Central memory CD4-positive, alpha-beta T cell (primary cell): ENCODE results near the gene FGR.

ENCODE experiments used
- DNase-seq: peaks from one replicate; pipeline ENCODE4 v3.0.0; 2022

Gene FGR

DNA sequence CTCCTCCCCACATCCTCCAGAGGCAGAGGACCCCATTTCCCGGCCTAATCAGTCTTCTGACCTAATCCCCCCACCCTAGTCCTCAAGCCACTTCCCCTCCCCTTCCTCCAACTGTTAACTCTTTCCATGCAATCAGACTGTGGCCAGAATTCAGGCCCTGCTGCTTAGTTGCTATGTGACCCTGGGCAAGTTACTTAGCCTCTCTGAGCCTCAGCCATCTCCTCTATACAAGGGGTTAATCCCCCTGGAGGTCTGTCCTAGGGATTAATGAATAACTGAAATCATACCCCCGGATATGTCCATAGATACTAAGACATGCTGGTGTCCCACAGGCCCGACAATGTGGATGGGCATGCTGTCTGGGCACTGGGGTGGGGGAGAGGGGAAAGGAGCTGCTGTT, 49.3 kb downstream of the FGR start:
- DNase-seq, result no peak

DNA sequence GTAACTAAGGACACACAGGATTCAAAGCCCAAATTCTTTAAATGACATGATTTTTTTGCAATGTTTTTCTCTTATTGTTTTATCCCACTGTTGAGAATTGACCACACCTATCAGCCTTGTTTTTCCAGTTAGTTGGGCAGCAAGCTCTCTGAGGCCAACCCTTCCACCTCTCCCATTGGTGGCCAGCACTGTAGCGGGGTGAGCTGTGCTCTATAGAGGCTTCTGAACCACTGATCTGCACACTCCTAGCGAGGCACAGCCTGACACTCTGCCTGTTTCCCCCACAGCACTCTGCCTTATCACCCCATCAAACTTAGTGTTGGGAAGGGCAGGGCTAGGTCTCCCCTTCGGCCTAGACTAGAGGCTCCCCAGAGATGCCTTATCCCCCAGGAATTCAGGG, 50.5 kb downstream of the FGR start:
- DNase-seq, result no peak

DNA sequence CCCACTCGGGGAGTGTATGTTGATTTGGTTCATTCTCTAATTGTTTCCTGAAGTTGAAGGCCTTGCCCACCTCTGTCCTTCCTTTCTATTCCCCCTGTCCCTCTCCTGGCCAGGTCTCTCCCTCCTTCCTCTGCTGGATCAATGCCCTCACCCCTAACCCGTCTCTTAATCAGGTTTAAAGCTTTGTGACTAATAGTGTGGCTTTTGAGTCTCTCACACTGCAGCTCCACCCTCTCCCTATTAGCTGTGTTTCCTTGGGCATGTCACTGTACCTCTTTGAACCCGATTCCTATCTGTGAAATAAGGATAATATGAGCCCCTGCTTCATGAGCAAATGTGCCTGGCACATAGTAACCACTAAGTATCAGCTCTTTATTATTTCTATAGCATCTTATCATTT, 51.5 kb downstream of the FGR start:
- no peak for DNase-seq

DNA sequence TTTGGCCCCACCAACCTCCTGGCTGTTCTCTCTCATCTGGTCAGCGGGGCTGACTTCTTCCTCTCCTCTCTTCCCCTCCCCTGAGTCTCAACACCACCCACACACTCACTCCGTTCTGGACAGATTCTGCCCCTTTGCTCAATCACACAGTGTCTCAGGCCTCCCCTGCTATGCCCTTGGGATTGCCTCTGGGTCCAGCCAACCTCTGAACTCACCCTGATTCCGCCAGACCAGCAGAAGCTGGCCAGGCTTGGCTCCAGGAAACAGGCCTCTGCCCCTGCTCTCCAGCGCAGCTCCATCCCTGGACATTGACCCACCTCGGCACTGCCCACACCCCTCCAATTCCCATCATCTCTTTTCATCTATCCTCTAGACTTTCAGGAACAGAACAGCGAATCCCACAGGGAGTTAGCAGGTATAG, 53.2 kb downstream of the FGR start:
- DNase-seq, result no peak

DNA sequence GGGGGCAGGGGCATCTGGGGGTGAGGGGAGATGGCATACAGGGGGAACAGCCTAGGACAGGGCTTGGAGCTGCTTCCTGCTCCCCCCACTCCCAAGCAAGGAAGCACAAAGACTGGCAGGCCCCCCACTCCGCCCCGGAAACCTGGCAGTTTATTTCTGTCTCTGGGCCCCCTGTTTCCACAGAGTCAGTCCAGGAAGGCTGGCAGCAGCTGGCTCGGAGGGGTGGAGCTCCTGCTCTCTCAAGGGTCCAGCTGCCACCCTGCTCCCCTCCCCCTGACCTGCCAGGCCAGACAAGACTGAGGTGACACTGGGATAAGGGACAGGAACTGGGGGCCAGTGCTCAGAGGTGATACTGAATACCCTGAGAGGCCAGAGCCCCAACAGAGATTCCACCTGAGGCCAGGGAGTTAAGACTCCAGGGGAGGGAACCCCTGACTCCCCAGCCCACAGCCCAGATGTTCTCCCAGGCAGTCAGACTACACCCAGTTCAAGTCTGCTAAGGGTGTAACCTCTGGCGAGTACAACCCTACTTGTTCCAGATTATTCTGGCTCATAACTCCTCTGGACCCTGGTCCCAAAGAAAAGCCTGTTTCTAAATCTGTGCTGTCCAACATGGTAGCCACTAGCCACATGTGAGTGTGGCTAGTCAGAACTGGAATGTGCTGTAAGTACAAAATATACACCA, 57.3 kb downstream of the FGR start:
- DNase-seq, result no peak

DNA sequence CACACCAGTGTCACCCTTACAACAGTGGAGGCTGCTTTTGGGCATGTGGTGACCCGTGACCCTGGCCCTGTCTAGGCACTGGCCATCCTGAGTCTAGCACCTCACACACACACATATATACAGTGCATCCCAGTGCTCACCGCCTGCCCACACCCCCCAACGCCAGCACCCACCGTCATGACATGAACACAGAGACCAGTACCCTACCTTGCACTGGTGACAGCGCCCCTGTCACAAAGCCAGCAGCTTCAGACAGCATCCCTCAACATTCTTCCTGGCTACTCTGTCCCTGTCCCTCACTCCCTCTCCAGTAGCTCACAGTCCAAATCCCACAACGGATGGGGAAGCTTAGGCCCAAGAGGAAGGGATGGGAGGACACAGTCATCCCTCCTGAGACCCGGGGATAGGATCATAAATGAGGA, 58.2 kb downstream of the FGR start:
- no peak for DNase-seq

DNA sequence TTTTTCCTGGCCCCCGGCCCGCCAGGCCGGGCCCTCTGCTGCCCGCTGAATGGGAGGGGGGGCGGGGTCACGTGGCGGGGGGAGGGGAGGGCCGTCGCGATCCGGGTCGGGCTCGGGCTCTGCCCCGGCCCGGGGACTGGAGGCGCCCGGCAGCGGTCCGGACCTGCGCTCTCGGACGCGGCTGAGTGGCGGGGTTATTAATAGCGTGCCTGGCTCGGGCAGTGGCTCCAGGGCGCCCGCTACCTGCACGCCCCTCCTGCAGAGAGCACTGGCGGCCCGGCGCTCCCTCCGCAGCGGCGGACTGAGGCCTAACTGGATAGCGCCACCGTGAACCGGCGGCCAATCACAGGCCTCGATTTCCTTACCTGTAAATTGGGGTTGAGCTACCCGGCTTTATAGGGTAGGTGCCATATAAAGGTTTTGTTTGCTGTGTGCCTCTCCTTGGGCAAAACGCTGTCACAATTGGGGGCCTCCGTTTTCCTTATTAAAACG, 59.1 kb downstream of the FGR start:
- no peak for DNase-seq

DNA sequence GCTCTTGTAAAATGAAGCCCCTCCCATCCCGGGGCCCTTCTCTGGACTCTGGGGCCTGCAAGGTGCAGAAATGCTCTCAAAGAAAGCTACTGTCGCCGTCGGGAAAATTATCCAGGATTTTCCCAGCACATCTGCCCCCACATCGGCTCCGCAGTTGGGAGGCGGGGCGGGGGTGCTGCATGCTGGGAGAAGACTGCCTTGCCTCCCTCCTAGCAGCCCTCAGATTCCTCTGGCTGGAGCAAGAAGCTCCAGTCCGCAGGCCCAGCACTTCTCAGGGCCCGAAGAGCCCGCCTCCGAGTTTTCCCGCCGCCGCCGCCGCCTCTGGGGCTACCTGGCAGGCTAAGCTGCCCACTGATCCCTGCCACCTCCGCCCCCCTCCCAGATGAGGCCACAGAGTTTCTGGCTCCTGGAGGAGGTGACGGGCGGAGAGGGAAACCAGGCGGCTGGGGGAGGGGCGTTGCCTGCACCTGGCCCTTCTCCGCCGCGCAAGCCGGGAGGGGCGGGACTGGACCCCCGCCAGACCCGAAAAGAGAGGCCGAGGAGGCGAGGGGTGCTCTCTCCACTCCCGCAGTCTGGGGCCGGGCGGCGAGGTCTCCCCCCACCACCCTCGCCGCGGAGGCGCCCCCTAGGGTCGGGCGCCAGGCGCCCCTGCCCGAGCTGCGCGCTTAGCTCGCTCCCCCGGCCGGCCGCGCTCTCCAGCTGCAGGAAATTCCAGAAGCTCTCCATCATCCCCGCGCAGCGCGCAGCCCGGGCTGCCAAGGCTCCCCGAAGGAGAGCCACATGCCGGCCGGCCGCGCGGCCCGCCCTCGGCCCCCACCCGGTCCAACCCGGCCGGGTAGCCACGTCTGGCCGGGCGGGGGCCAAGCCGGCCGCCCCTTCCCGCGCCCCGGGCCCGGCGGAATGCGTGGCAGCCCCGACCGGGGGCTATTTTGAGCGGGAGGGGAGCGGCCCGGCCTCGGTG, 59.8 kb downstream of the FGR start:
- DNase-seq, result no peak

DNA sequence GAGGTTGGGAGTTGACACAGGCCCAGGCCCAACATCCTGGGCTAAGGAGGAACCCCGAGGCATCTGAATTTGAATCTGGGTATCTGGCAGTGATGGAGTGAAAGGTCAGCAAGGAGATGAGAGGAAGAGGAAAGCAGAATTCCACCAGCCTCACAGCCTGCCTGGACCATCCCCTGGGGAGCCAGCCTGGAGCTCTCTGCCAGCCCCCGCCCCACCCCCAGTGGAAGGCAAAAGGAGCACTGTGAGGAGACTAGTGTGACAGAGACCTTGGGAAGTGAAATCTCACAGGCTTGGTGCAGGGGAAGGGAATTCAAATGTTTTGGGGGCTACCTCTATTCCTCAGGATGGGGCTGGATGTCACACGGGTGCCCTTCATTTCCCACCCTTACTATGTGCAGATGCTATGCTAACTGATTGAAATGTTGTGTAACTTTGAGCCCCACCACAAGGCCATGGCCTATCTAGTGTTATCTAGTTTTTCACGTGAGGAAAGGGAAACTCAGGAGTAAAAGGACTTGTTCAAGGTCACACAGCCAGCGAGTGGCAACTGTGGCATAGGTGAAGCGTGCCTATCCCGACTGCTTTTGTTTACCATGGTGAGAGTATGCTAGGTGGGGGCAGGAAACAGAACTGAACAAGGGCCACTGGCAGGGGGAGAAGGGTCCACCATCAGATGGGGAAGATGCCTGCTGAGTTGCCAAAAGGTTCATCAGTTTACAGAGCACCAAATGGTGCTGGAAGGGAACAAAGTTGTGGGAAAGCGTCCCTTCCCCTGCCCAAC, 60.8 kb downstream of the FGR start:
- DNase-seq, result no peak

DNA sequence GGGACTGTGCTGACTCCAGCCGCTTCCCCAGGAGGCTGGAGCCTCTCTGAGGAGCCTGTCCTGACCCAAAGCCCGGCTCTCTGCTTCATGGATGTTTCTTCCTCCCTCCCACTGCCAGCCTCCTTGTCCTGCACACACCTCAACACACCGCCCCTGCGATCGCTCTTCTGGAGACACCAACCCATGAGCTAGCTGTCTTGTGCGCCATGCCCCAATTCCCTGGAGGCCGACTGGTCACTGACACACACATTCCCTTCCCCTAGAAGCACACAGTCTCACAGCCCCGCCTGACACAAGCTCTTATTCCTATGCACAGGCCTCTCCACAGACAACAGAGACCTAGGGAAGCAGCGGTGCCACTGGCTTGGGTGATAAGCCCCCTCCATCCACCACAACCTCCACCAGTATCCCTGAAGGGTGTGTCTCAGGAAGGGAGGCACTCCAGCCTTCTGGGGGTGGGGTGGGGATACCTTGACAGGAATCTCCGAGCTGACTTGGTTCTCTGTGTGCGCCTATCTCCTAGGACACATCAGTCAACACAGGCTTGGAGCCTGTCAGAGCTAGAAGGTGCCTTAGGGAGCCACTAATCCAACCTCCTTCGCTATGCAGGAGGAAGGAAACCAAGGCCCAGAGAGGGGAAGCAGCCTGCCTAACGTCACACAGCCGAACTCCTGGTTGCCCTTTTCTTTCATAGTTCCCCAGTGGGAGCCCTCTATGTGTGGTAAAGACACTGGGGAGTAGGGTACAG, 62.1 kb downstream of the FGR start:
- no peak for DNase-seq

DNA sequence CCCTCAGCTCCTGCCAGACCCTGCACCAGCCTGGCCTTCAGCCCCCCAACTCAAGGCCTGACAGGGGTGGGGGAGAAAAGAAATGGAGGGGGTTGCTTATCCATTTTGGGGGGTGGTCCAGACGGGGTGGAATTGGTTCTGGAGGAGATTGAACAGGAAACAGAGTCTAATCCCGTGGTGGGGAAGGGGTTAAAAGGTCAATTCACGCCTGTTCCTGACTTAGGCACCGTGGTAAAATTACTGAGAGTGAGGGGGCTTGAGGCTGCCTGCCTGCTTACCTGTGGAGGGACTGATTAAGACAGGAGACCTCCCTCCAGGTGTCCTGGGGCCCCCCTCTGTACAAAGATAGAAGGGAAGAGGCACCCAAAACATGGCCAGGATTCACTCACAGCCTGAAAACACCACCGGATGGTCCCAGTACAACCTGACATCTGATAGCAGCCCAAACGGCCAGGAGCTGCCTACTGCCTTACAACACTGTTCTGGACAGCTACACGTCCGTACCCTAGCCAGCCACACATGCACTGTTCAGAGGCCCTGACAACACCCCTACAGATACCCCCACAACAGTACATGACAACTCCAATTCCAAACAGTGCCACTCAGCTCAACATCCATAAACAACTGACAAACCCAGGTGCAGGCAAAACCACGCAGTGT, 62.8 kb downstream of the FGR start:
- DNase-seq, result no peak

DNA sequence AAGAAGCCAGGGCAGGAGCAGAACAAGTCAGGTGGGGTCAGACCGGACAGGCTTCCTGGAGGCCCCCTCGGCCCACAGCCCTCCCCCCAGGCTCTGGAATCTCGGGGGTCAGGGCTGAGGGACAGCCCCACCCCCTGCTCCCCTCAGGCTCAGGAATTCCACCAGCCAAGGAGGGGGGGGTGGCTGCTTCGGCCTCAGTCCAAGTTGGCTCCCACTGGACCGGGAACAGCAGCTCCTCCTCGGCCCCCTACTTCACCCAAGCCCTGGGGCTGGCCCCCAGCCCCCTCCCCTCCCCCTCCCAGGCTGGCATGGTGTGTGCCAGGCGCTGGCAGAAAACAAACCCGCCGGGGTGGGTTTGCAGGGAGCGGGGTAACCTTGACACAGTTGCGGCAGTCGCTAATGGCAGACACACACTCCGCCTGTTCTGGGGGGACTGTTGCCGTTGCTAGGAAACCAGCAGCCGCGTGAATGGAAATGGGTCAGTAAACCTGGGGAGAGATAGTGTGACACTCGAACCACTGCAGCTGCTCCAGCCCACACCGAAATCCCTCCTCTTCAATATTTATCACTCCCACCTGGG, 63.5 kb downstream of the FGR start:
- no peak for DNase-seq

DNA sequence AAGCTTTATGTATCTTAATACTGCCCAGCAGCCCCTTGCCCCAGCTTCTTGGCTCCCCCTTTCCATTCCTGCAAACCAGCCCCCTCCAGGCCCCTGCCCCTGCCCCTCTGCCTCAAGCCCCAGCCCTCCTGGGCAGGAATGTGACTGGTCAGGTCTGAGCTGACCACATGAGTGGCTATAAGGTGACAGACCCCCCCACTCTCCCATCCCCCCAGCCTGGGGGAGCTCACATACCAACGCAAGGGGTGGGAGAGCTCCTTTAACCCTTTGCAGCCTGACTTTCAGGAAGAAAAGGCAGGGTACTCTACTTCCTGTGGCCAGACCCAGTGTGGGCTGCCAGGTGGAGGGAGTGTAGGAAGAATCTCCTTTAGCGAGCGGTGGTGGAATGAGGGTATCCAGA, 64.2 kb downstream of the FGR start:
- no peak for DNase-seq

DNA sequence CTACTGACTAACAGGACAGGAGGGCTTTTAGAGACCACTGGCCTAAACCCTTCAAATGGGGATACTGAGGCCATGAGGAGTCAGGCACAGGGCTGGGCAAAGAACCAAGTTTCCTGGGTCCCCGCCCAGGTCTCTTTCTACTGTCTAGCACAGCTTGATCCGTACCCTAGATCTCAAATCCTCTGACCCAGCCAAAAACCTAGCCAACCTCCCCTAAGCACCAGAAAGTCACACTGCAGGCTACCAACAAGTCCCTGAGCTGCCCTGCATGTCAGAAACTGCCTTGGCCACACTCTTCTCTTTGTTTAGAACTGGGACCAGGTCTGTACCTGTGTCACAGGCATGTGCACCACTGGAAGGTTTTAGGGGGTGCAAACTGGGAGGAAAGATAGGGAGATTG, 64.6 kb downstream of the FGR start:
- DNase-seq, result no peak

DNA sequence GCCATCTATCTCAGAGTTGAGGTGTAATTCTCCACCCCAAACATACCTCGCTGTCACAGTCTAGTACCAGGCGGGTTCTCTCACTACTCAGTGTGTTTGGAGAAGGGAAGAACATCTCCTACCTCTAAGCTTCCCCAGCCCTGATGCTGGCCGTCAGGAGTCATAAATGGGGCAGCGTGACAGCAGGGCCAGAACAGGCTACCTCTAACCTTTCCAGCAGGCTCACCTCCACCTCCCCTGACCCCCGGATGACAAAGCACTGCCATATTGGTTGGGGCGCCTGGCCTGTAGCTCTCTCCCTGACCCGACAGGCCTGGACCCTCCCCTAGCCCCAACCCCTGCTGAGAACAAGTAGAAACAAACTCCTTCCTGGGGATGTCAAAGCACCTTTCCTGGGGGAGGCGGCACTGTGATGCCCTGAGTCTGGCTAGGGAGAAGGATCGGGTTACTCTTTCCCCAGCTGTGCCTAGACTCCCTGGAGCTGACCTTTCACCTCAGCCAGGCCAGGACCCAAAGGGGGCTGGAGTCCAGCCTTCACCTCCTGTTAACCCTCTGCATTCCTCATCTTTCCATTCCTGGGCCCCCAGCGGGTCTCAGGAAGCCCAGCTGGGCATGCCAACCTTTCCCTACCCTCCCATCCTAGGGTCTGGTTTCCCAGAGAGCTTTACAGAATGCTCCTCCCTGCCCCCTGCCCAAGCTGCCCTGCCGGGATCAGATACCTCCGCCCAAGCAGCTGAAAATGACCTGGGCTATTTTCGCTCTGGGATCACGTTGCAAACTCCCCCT, 65.3 kb downstream of the FGR start:
- DNase-seq, result no peak

DNA sequence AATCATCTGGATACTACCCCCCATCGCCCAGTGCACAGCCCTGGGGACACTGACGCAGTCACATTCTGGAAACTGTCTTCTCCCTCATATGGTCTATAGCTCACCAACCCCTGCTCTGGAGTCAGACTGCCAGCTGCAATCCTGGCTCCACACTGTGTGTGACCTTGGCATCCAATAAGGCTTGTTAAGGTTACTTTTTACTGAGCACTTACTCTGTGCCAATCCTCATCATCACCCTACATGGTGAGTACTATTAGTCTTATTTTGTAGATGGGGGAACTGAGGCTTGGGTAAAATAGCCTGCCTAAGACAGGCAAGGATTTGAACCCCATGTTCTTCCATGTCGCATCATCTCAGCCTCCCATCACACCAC, 65.9 kb downstream of the FGR start:
- no peak for DNase-seq

DNA sequence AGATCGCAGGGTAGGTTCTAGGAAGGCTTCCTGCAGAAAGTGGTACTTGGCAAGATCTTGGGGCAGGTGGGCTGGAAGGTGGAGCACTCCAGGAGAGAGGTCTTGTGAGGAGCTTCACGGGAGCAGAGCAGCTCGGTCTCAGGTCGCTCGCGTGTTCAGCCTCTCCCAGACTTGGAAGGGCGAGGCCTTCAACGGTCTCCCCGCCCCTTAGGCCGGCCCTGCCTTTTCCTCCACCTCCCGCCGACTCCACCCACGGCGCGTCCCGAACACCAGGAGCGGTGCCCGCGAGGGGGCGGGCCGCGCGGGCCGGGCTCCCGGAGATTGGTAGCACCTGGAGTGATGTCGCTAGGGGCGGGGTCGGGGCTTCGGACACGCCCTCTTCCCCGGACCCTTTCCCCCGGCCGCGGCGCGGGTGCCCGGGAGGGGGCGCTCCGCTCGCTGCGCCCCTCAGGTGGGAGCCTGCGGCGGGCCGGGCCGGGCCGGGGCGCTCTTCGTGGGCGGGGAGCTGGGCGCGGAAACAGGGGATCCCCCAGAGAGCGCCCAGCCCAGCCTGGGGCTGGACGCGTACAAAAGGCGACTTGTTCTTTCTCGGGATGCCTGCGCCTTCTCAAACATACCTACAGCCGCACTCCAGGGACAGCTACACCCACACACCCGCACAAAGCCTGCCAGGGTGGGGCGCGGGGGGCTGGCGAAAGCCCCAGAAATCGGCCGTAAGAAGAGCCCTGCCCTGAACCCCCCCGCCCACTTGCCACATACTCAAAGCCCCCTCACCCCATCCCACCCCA, 66.5 kb downstream of the FGR start:
- peak; percentile 92 for DNase-seq

DNA sequence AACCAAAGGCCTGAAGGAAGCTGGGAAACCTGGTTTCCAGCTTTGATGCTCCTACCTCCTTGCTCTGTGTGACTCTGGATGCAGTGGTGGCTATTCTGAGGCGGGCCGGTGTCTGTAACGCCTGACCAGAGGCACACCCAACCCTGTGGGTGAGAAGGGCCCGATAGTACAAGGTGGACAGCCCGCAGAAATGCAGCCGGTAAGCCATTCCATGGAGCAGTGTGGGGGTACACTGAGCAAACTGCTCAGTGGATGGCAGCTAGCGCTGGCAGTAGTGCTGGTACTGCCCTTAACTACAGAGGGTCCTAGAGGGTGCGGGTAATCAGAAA, 67.0 kb downstream of the FGR start:
- no peak for DNase-seq

DNA sequence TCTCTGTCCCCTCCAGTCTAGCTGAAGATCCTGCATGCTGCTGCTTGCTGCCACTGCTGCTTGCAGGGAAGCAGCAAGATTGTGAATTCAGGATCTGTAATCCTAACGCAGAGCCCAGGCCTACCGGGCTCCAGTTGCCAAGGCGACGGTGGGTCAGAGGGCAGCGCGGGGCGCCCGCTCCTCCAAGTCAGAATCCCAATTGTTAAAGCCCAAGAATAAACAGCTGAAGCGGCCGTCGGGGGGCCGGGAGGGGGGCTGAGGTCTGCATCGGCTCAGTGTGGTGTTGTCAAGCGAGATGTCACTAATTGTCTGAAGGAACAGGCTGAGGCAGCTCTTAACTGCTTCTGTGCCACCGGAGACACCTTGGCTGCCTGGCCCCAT, 67.8 kb downstream of the FGR start:
- no peak for DNase-seq
